ENCODE measurements around the gene WWC2.

WWC2 gene

GRCh38 chr4:183158062-183158461, 59.0 kb downstream of the WWC2 start:
- Histone ChIP-seq H3K36me3 (ENCODE audit: insufficient read depth, low read length) (no peaks in the 10 kb centered on the region), H3K4me1 (ENCODE audit: insufficient read depth, low read length) (no peaks in the 10 kb centered on the region), H3K27ac (ENCODE audit: low read length) (no peak overlapping the region), H3K4me2 (ENCODE audit: insufficient read depth, low read length) (no peak overlapping the region), H3K79me2 (ENCODE audit: insufficient read depth, low read length) (no peaks in the 10 kb centered on the region), H2AFZ (ENCODE audit: low read depth, low read length) (no peak overlapping the region), H3K4me3 (ENCODE audit: low read depth in 1 of 2, low read length in 2 of 2) (no peak overlapping the region), H3K9ac (ENCODE audit: low read depth, low read length) (no peak overlapping the region), H3K27me3 (ENCODE audit: insufficient read depth, low read length, poor library complexity) (peaks cover 4% of the 10 kb centered on the region), H3K9me3 (ENCODE audit: insufficient read depth, low read length, severe bottlenecking) (no peaks in the 10 kb centered on the region), H4K20me1 (ENCODE audit: insufficient read depth, low read length) (no peaks in the 10 kb centered on the region)
- ATAC-seq (ENCODE audit: insufficient read depth, low read depth) (no peak), DNase-seq (no peak)
- no peak for TF ChIP-seq CTCF (IDR thresholded peaks at IDR 0.05; ENCODE audit: borderline replicate concordance, extremely low read depth, low read length, poor library complexity, severe bottlenecking)
- TF ChIP-seq EZH2 (IDR thresholded peaks at IDR 0.05; ENCODE audit: borderline replicate concordance, low read depth, low read length, severe bottlenecking) = no peak

- H3K9ac ChIP-seq (ENCODE audit: low read depth, low read length) = no peak overlapping the region
- no peak overlapping the region for H3K27ac ChIP-seq (ENCODE audit: low read length)
- H3K27me3 ChIP-seq (ENCODE audit: insufficient read depth, low read length, poor library complexity) = peaks cover 4% of the 10 kb centered on the region
- no peak overlapping the region for H3K4me2 ChIP-seq (ENCODE audit: insufficient read depth, low read length)
- H3K4me3 ChIP-seq (ENCODE audit: low read depth in 1 of 2, low read length in 2 of 2) = no peak overlapping the region
- TF ChIP-seq EZH2 (IDR thresholded peaks at IDR 0.05; ENCODE audit: borderline replicate concordance, low read depth, low read length, severe bottlenecking) (no peak), CTCF (IDR thresholded peaks at IDR 0.05; ENCODE audit: borderline replicate concordance, extremely low read depth, low read length, poor library complexity, severe bottlenecking) (no peak)
- H4K20me1 ChIP-seq (ENCODE audit: insufficient read depth, low read length) = no peaks in the 10 kb centered on the region
- H2AFZ ChIP-seq (ENCODE audit: low read depth, low read length) = no peak overlapping the region
- H3K79me2 ChIP-seq (ENCODE audit: insufficient read depth, low read length) = no peaks in the 10 kb centered on the region
- no peaks in the 10 kb centered on the region for H3K36me3 ChIP-seq (ENCODE audit: insufficient read depth, low read length)
- no peaks in the 10 kb centered on the region for H3K4me1 ChIP-seq (ENCODE audit: insufficient read depth, low read length)
- DNase-seq (no peak), ATAC-seq (ENCODE audit: insufficient read depth, low read depth) (no peak)
- H3K9me3 ChIP-seq (ENCODE audit: insufficient read depth, low read length, severe bottlenecking) = no peaks in the 10 kb centered on the region
These were observed 62.6 kb downstream of the WWC2 start for GRCh38 chr4:183161630-183162029.

GRCh38 chr4:183163135-183163534, 64.1 kb downstream of the WWC2 start:
- no peak overlapping the region for H2AFZ ChIP-seq (ENCODE audit: low read depth, low read length)
- H3K4me2 ChIP-seq (ENCODE audit: insufficient read depth, low read length) = no peak overlapping the region
- TF ChIP-seq EZH2 (IDR thresholded peaks at IDR 0.05; ENCODE audit: borderline replicate concordance, low read depth, low read length, severe bottlenecking) (no peak), CTCF (IDR thresholded peaks at IDR 0.05; ENCODE audit: borderline replicate concordance, extremely low read depth, low read length, poor library complexity, severe bottlenecking) (no peak)
- H3K9ac ChIP-seq (ENCODE audit: low read depth, low read length) = no peak overlapping the region
- no peak overlapping the region for H3K27ac ChIP-seq (ENCODE audit: low read length)
- no peaks in the 10 kb centered on the region for H3K79me2 ChIP-seq (ENCODE audit: insufficient read depth, low read length)
- H3K27me3 ChIP-seq (ENCODE audit: insufficient read depth, low read length, poor library complexity) = peaks cover 4% of the 10 kb centered on the region
- H3K9me3 ChIP-seq (ENCODE audit: insufficient read depth, low read length, severe bottlenecking) = no peaks in the 10 kb centered on the region
- no peak overlapping the region for H3K4me3 ChIP-seq (ENCODE audit: low read depth in 1 of 2, low read length in 2 of 2)
- ATAC-seq (ENCODE audit: insufficient read depth, low read depth) = no peak
- no peaks in the 10 kb centered on the region for H3K4me1 ChIP-seq (ENCODE audit: insufficient read depth, low read length)
- DNase-seq = no peak
- no peaks in the 10 kb centered on the region for H4K20me1 ChIP-seq (ENCODE audit: insufficient read depth, low read length)
- H3K36me3 ChIP-seq (ENCODE audit: insufficient read depth, low read length) = no peaks in the 10 kb centered on the region

- Histone ChIP-seq H3K4me2 (ENCODE audit: insufficient read depth, low read length) (no peak overlapping the region), H3K27me3 (ENCODE audit: insufficient read depth, low read length, poor library complexity) (no peaks in the 10 kb centered on the region), H3K36me3 (ENCODE audit: insufficient read depth, low read length) (no peaks in the 10 kb centered on the region), H4K20me1 (ENCODE audit: insufficient read depth, low read length) (no peaks in the 10 kb centered on the region), H3K9ac (ENCODE audit: low read depth, low read length) (no peak overlapping the region), H2AFZ (ENCODE audit: low read depth, low read length) (no peak overlapping the region), H3K4me3 (ENCODE audit: low read depth in 1 of 2, low read length in 2 of 2) (no peak overlapping the region), H3K9me3 (ENCODE audit: insufficient read depth, low read length, severe bottlenecking) (no peaks in the 10 kb centered on the region), H3K79me2 (ENCODE audit: insufficient read depth, low read length) (no peaks in the 10 kb centered on the region), H3K4me1 (ENCODE audit: insufficient read depth, low read length) (no peaks in the 10 kb centered on the region), H3K27ac (ENCODE audit: low read length) (no peak overlapping the region)
- DNase-seq (no peak), ATAC-seq (ENCODE audit: insufficient read depth, low read depth) (no peak)
- TF ChIP-seq CTCF (IDR thresholded peaks at IDR 0.05; ENCODE audit: borderline replicate concordance, extremely low read depth, low read length, poor library complexity, severe bottlenecking) (no peak), EZH2 (IDR thresholded peaks at IDR 0.05; ENCODE audit: borderline replicate concordance, low read depth, low read length, severe bottlenecking) (no peak)
These were observed 65.9 kb downstream of the WWC2 start for GRCh38 chr4:183164963-183165362.
